Measurements from ENCODE around the gene TNC.

TNC gene

DNA sequence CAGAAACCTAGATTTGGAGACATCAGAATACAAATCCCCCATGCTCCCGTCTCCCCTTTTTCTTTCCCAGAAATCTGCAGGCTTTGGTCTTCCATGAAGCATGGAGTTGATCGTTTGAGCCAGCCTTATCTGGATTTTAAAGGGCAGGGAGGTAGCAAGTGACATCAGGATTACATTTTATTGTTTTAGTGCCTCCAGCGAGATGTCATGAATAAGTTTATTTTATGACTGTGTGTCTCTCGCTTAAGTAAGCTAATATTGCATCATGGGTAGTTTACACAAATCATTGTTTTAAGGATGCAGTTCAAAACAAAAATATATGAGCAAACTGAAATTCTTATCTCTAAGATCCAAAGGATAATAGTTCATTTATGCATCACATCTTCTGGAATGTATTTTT is 136.9 kb downstream of the TNC start:
- DNase-seq (ENCODE audit: extremely low read depth in 1 of 2, low read depth in 1 of 2): no peak

DNA sequence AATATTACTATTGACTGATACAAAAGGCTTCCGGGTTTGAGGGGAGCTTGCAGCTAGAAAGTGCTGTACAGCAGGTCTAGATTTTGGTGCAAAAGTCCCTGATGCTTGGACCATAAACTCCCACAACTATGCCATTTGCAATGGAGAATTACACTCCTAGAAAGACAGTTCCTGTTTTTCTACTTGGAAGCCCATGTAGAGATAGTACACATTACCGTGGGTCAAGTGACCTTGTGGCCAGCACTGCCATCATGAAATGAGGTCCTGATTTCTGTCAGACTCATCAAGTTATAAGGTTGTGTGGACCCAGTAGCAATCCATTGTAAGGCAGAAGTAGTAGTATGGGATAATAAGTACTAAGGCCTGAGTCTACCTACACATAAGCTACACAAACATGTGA is 144.7 kb downstream of the TNC start:
- no peak for DNase-seq (ENCODE audit: extremely low read depth in 1 of 2, low read depth in 1 of 2)

DNA sequence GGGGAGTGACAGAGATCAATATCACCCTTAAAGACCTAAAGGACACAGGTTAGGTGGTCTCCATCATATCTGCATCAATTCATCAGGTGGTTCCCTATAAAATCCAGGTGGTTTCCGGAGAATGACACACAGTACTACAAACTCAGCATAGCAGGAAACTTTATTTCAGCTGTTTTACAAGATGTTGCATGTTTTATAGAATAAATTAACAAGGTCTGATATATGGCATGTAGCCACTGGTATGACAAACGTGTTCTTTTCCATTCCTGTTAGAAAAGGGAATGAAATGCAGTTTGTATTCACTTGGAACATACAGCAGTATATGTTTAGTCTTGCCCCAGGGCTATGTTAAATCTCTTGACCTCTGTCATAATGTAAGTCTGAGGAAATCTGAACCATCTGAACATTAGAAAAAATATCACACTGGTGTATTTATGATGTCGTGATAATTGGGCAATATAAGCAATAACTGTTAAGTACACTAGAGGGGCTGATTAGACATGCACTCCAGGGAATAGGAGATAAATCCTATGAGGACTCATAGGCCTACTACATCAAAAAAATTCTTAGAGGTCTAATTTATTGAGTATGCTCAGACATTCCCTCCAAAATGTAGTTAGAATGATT is 145.3 kb downstream of the TNC start:
- DNase-seq (ENCODE audit: extremely low read depth in 1 of 2, low read depth in 1 of 2): no peak
